HepG2 (cell line): ENCODE data around the gene COPS4. TPM values are rescaled to one million over a fixed set of nuclear protein-coding genes. Genes with fewer than 3 reads are reported as not detected.

Experiments
- CBX1 ChIP-seq: IDR thresholded peaks from one replicate; pipeline ENCODE4 v1.6.1; 2016; ENCODE audit warnings: antibody characterized with exemption, low read depth
- CREM ChIP-seq, 2 experiments: sonication (generic) in 1 of 2; formaldehyde crosslinking in 1 of 2; IDR thresholded peaks; 2 replicates each; pipeline versions ENCODE4 v1.4.0 to v1.6.1; 2016 to 2020; ENCODE audit warnings: antibody characterized with exemption in 1 of 2, mild to moderate bottlenecking in 1 of 2, missing genetic modification reagents in 1 of 2
- GFI1 ChIP-seq: sonication (generic); formaldehyde crosslinking; IDR thresholded peaks from 2 replicates; pipeline ENCODE4 v1.5.0; 2020; ENCODE audit warnings: missing genetic modification reagents, mild to moderate bottlenecking, borderline replicate concordance
- KAT2B ChIP-seq: fragments of 150-350 bp; IDR thresholded peaks from 2 replicates; pipeline ENCODE4 v1.6.1; 2014; ENCODE audit warnings: low read depth, low read length, borderline replicate concordance
- LRRFIP1 ChIP-seq: sonication (generic); formaldehyde crosslinking; conservative IDR thresholded peaks from 2 replicates; pipeline ENCODE4 v1.4.0; 2020; ENCODE audit warnings: missing genetic modification reagents
- MEIS1 ChIP-seq: sonication (generic); formaldehyde crosslinking; IDR thresholded peaks from 2 replicates; pipeline ENCODE4 v1.9.0; 2021; ENCODE audit warnings: mild to moderate bottlenecking, missing genetic modification reagents, moderate library complexity, borderline replicate concordance
- MNT ChIP-seq: fragments of 450-650 bp; IDR thresholded peaks from 2 replicates; pipeline ENCODE4 v1.6.1; 2016
- NFE2 ChIP-seq: sonication (generic); formaldehyde crosslinking; IDR thresholded peaks from 2 replicates; pipeline ENCODE4 v1.4.0; 2020; ENCODE audit warnings: missing genetic modification reagents
- NFIC ChIP-seq: IDR thresholded peaks from 2 replicates; pipeline ENCODE4 v1.6.1; 2012; ENCODE audit warnings: mild to moderate bottlenecking, low read length, inconsistent platforms
- NR2F2 ChIP-seq: IDR thresholded peaks from 2 replicates; pipeline ENCODE4 v1.6.1; 2012; ENCODE audit warnings: low read depth, inconsistent platforms, borderline replicate concordance
- RCOR2 ChIP-seq: IDR thresholded peaks from 2 replicates; pipeline ENCODE4 v1.6.1; 2016; ENCODE audit warnings: missing biosample characterization, missing genetic modification reagents
- RERE ChIP-seq: IDR thresholded peaks from 2 replicates; pipeline ENCODE4 v1.6.1; 2016; ENCODE audit warnings: low read depth, missing genetic modification reagents, missing compliant biosample characterization
- REXO4 ChIP-seq: sonication (generic); formaldehyde crosslinking; IDR thresholded peaks from 2 replicates; pipeline ENCODE4 v1.8.0; 2022; ENCODE audit warnings: missing genetic modification reagents, mild to moderate bottlenecking, borderline replicate concordance
- RNF2 ChIP-seq: fragments of 450-650 bp; conservative IDR thresholded peaks from 2 replicates; pipeline ENCODE4 v1.6.1; 2016; ENCODE audit warnings: low read depth
- ZBTB1 ChIP-seq: sonication (generic); formaldehyde crosslinking; IDR thresholded peaks from 2 replicates; pipeline ENCODE4 v1.4.0; 2020; ENCODE audit warnings: missing genetic modification reagents, borderline replicate concordance
- ZNF230 ChIP-seq: sonication (generic); formaldehyde crosslinking; IDR thresholded peaks from 2 replicates; pipeline ENCODE4 v1.4.0; 2020; ENCODE audit warnings: mild to moderate bottlenecking, missing genetic modification reagents
- ZNF260 ChIP-seq: sonication (generic); formaldehyde crosslinking; IDR thresholded peaks from 2 replicates; pipeline ENCODE4 v1.4.0; 2020; ENCODE audit warnings: missing genetic modification reagents, low read depth, mild to moderate bottlenecking, borderline replicate concordance
- ZNF567 ChIP-seq: sonication (generic); formaldehyde crosslinking; IDR thresholded peaks from 2 replicates; pipeline ENCODE4 v1.8.1; 2023; ENCODE audit warnings: mild to moderate bottlenecking, missing genetic modification reagents, borderline replicate concordance
- ZNF598 ChIP-seq: sonication (generic); formaldehyde crosslinking; IDR thresholded peaks from 2 replicates; pipeline ENCODE4 v1.5.1; 2020; ENCODE audit warnings: mild to moderate bottlenecking, missing genetic modification reagents, borderline replicate concordance
- ZNF644 ChIP-seq: IDR thresholded peaks from 2 replicates; pipeline ENCODE4 v1.6.1; 2016; ENCODE audit warnings: low read depth
- polyA plus RNA-seq, 8 experiments: library from polyadenylated mRNA; depleted of rRNA in 3 of 8; stranded (reverse) in 7 of 8; unstranded in 1 of 8; fragments of >200 nt; fragmentation: Illumina TruSeq in 4 of 8; extraction: Trizol in 4 of 8; gene quantifications; 2 replicates each; pipeline versions ENCODE4 v1.2.1 to v1.2.3, GENCODE V29; 2011 to 2016; ENCODE audit warnings: low read depth in 4 of 8, missing spikeins in 1 of 8, mixed read lengths in 1 of 8; ENCODE audit not compliant: insufficient read depth in 1 of 8
- total RNA-seq, 5 experiments: library from RNA; depleted of rRNA; stranded (reverse); fragments of >200 nt; fragmentation: Illumina TruSeq; extraction: Trizol; gene quantifications; 2 replicates each; pipeline ENCODE4 v1.2.3, GENCODE V29; 2016; ENCODE audit warnings: low read depth in 1 of 5

The COPS4 gene
- total and polyA plus RNA-seq, 2 of the 13 experiments (the other 11 are each of a cell fraction or from before 2014, with no cell fraction given) = 28.8 to 52.5 TPM

- TF ChIP-seq RERE (no peak), LRRFIP1 (CRISPR knock-in tag) (no peak), RCOR2 (CRISPR knock-in tag) (peak; percentile 22; the same call in 1 of the 2 replicates), CBX1 (peak; percentile 57), REXO4 (no peak), ZBTB1 (CRISPR knock-in tag) (0 out of 2 replicates have a peak, but pooled peaks have one; percentile 56), ZNF260 (no peak), NFIC (0 out of 2 replicates have a peak, but pooled peaks have one; percentile 54), ZNF598 (CRISPR knock-in tag) (peak; percentile 77; the same call in 1 of the 2 replicates), MEIS1 (CRISPR knock-in tag) (no peak; the same call in 1 of the 2 replicates), ZNF567 (CRISPR knock-in tag) (no peak), KAT2B (no peak), NFE2 (CRISPR knock-in tag) (peak; percentile 84; the same call in 1 of the 2 replicates), NR2F2 (no peak), CREM (IDR thresholded peaks at IDR 0.05) (peak; percentile 84), CREM (CRISPR knock-in tag; IDR thresholded peaks at IDR 0.05) (peak; percentile 53; the same call in 1 of the 2 replicates), GFI1 (CRISPR knock-in tag) (no peak; the same call in 1 of the 2 replicates), ZNF230 (no peak), MNT (peak; percentile 87), ZNF644 (CRISPR knock-in tag) (peak; percentile 29; the same call in 1 of the 2 replicates), RNF2 (0 out of 2 replicates have a peak, but pooled peaks have one; percentile 46)
These were observed 22.1 kb upstream of the COPS4 start (continued) for GRCh38 chr4:83012687-83013419.
